Neural cell (in vitro differentiated cells): ENCODE measurements around the gene LNX2.

Experiments
- EP300 ChIP-seq: fragments of 450-650 bp; conservative IDR thresholded peaks from 2 replicates; pipeline ENCODE4 v1.6.1; 2014; ENCODE audit warnings: antibody characterized with exemption, mild to moderate bottlenecking, moderate library complexity; ENCODE audit not compliant: poor library complexity, severe bottlenecking
- POLR2AphosphoS5 ChIP-seq: IDR thresholded peaks from 2 replicates; pipeline ENCODE4 v1.6.1; 2012
- RAD21 ChIP-seq: fragments of 450-650 bp; conservative IDR thresholded peaks from 2 replicates; pipeline ENCODE4 v1.6.1; 2014; ENCODE audit warnings: antibody characterized with exemption, mild to moderate bottlenecking, moderate library complexity
- TF ChIP-seq, protein P1 (sequence below): fragments of 450-650 bp; IDR thresholded peaks from 2 replicates; pipeline ENCODE4 v1.5.1; 2014; ENCODE audit warnings: antibody characterized with exemption, mild to moderate bottlenecking, moderate library complexity; ENCODE audit not compliant: poor library complexity, severe bottlenecking

DNA sequence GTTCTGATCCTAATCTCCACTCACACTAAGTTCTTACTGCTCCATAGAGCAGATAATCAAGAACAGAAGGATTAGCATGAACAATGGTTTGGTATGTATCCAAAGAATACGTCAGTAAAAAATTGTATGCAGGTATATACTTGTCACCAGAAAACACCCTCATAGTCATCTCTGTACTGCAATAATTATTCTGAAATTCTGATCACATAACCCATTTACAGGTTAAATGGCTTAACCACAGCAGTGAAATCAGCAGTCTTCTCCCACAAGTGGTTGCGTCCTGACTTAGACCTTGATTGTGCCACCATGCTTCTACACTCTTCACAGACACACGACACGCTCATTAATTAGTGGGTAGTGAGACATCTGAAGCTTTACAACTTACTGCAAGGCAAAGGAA lies 50.9 kb downstream of the LNX2 start:
- TF ChIP-seq, protein P1, sequence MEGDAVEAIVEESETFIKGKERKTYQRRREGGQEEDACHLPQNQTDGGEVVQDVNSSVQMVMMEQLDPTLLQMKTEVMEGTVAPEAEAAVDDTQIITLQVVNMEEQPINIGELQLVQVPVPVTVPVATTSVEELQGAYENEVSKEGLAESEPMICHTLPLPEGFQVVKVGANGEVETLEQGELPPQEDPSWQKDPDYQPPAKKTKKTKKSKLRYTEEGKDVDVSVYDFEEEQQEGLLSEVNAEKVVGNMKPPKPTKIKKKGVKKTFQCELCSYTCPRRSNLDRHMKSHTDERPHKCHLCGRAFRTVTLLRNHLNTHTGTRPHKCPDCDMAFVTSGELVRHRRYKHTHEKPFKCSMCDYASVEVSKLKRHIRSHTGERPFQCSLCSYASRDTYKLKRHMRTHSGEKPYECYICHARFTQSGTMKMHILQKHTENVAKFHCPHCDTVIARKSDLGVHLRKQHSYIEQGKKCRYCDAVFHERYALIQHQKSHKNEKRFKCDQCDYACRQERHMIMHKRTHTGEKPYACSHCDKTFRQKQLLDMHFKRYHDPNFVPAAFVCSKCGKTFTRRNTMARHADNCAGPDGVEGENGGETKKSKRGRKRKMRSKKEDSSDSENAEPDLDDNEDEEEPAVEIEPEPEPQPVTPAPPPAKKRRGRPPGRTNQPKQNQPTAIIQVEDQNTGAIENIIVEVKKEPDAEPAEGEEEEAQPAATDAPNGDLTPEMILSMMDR, result no peak
- TF ChIP-seq EP300 (no peak), POLR2AphosphoS5 (no peak), RAD21 (no peak)
